AG08395 (cell line): ENCODE results near the gene PIM3.
A peak's percentile ranks its signal among the peaks of the same experiment; 100 is the strongest.
"Not testable (repeated sequence)": the region's sequence is repeated elsewhere in the genome, so short reads cannot be mapped to it uniquely, and the experiment has no call there.

Experiments used
- DNase-seq: peaks from one replicate; pipeline ENCODE4 v3.0.0; 2012; ENCODE audit warnings: mixed read lengths, low spot score

Gene PIM3

DNA sequence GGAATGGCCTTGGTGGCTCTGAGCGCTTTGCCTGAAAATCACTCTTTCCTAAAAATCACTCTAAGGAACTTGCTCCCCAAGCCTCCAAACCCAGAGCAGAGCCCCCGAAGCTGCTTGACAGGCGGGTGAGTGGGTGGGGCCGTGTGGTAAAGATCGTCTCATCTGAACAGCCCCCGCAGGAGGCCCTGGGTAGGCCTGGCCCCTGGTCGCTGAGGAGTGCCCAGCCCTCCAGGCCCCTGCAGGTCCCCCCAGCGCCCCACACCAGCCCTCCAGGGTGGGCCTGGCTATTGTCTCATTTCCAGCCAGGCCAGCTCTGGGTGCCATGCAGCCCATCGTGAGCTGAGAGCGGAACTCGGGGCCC lies 17.2 kb upstream of the PIM3 start:
- DNase-seq, result no peak

DNA sequence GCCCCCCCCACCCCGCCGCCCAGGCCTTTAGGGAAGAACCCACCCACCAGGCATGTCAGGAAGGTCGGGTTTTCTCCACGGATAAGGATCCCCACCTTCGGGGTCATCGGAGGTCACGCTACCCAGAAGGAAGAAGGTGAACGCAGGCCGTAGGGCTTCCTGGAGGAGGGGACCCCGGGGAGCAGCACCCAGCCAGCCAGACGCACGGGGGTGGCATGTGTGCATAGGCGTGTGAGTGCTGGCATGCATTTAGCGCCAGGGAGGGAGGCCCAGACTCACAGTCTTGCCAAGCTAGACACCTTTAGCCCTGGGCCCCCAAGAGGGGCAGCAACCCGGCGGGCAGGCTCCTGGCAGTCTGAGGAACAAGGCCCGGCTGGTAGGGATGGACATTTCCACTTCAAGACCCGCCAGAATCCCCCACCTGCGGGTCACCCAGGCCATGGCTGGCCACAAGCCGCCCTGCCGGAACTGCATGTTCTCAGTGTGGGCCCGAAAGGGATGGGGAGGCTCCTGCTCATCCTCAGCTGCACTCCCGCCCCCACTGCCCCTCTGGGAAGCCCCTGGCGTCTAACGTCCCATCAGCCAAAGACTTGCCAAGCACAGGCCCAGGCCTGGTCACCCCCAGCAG lies 16.7 kb upstream of the PIM3 start:
- DNase-seq, result no peak

DNA sequence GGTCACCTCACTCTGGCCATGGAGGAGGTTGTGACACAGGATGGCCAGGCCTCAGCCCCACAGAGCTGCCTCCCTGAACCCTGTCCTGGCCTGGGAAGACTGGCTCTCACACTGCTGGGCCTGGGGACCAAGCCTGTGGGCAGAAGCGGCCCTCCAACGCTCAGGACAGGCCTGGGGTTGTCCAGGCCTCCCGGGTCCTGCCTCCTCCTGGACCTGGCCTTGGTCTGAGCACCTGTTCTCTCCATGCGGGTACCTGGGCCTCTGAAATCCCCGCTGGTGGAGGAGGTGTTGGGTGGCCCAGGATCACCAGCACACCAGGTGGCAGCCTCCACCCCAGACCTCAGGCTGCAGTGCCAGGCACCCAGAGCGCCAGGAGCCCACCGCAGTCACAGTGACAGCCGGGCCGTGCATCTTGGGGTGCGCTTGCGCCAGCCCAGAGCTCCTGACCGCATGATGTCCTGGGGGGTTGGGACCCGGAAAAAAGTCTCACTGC lies 16.1 kb upstream of the PIM3 start:
- DNase-seq, result no peak

- not testable (repeated sequence) for DNase-seq
Observed at GRCh38 chr22:49945042-49945794, 15.4 kb upstream of the PIM3 start.

GRCh38 chr22:49946612-49947295 lies 13.8 kb upstream of the PIM3 start:
- no peak for DNase-seq

- DNase-seq, result no peak
Observed at GRCh38 chr22:49947296-49947622, 13.3 kb upstream of the PIM3 start.

- no peak for DNase-seq
Observed at GRCh38 chr22:49948116-49948957, 12.2 kb upstream of the PIM3 start.

DNA sequence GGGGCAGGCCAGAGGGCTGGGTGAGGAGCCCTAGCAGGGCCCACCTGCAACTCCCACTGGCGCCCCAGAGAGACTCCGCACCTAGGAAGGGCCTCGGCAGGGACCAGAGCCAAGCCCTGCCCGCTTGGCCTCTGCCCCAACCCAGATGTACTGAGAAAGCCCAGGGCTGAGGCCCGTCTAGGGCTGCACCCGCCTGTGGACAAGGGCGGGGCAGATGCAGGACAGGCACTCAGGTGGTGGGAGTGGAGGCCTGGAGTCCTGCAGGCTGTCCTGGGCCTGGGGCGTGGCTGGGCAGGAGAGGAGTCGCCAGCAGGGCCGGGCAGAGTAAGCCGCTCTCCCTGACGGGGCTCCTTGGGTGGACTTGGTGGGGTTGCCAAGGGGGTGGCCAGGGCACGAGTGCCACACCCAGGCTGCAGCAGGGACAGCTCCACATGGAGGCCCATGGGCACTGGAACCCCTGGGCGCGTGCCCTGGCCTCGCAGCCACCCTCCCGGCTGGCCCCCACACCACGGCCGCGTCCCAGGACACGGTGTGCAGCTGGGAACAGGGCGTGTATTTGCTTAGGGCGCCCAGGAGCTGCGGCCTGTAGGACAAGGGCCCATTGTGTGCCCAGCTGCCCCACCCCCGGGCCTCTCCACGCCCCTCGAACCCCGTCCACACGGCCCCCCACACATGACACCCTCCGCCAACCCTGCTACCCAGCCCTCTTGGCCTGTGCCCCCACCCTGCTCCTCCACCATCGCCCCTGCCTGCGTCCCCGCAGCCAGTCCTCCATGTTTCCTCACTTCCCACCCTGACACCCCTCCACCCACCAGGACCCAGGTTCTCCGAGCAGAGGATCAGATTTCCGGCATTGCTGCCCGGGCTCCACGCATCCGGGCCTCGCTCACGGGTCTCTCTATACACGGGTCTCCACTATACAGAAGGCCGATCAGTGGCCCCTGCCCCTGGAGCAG lies 11.3 kb upstream of the PIM3 start:
- no peak for DNase-seq

DNA sequence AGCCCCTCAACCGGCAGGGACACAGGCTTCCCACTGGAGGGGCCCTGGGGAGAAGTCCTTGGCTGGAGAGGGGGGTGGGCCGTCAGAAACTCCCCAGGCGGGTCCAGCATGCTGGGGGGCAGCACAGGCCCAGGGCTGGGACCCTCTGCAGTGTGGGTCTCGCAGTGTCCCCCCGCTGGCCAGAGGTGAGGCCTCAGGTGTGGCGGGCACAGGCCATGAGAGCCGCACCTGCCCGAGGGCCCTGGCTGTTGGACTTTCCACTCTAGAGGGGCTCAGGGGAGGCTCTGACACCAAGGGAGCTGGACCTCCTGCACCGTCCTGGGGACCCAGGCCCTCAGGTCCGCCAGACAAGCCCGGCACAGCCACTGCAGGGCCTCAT lies 10.7 kb upstream of the PIM3 start:
- DNase-seq, result no peak

GRCh38 chr22:49950396-49950994 lies 10.1 kb upstream of the PIM3 start:
- DNase-seq, result no peak

DNA sequence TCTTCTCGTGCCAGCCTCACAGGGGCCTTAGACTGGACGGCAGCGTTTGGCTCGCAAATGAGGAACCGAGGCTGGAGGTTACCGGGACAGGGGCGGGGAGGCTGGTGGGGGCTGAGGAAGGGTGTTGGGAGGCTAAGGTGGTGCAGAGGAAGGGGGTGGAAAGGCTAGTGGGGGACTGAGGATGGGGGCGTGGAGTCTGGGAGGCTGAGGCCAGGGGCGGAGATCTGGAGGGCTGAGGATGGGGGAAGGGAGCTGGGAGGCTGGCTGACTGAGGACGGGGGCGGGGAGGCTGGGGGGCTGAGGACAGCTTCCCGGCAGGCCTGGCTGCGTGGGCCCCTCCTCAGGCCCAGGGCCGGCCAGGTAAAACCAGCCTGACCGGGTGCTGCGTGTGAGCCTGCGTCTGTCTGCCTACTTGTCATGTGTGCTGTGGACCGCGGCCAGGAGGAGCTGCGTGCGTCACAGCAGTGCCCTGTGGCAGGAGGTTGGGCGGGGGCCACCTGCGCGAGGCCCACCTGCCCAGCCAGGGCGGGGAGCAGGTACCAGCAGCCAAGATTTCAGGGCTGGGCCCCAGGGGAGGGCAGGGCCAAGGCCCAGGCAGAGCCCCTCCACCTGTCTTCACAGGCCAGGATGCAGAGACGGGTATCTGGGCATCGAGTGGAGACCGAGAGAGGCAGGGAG lies 9.4 kb upstream of the PIM3 start:
- no peak for DNase-seq

GRCh38 chr22:49951678-49951985 lies 8.9 kb upstream of the PIM3 start:
- DNase-seq, result no peak

GRCh38 chr22:49951986-49952896 lies 8.3 kb upstream of the PIM3 start:
- DNase-seq, result peak; percentile 76

DNA sequence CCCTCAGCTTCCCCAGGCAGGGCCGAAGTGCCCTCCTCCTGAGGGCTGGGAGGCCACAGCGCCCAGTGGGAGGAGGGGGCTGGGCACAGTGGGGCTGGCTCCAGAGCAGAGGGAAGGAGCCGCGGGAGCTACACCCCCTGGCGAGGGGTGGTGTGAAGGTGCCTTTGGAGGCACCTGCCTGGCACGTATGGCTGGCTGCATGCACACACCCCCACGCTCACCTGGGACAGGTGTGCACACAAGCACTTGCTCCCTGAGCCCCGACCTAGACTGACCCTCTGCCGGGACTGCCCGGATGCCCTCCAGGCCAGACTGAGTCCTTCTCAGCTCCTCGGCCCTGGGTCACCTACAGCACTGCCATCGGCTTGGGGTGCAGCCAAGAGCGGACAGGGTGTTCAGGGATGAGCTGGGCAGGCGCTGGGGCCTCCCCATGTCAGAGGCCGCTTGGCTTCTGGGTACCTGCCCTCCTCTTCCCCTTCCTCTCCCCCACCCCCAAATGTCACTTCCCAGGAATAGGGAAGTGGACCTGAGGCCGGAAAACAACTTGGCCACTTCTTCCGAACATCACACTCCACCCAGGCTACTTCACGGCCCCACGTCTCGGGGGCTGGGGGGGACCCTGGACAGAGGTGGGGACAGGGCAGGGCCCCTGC lies 7.4 kb upstream of the PIM3 start:
- DNase-seq, result no peak

- DNase-seq, result no peak
Observed at GRCh38 chr22:49953680-49954344, 6.8 kb upstream of the PIM3 start.

GRCh38 chr22:49954354-49954753 lies 6.2 kb upstream of the PIM3 start:
- no peak for DNase-seq

GRCh38 chr22:49954991-49955580 lies 5.5 kb upstream of the PIM3 start:
- DNase-seq, result no peak
